ENCODE results near the gene ERC2. TPM values are rescaled to one million over a fixed set of nuclear protein-coding genes. Genes with fewer than 3 reads are reported as not detected.

ERC2 gene
- total and polyA plus RNA-seq, 11 donors, result 0.16 to 3.8 (median 1.6) TPM

- 1 to 4% (median 2%) methylated on average over 18 to 28 of the region's 28 CpGs for WGBS, 4 donors
- H3K9me3 ChIP-seq, result no peaks in the 10 kb centered on the region
- no peaks in the 10 kb centered on the region for H3K36me3 ChIP-seq
- H3K27me3 ChIP-seq, result peaks cover 0 to 52% (median 4%) of the 10 kb centered on the region in 9 donors
- DNase-seq, result no peak
- peak in 3 of 4 donors; percentile 36 to 52 (median 46) for ATAC-seq
- intact Hi-C loops (cut with DNase I), result no loop called here
- H3K4me3 ChIP-seq, result peak overlapping the region; percentile 25 to 68 (median 55)
- H3K4me1 ChIP-seq, result peaks cover 0 to 18% (median 2%) of the 10 kb centered on the region in 12 donors
- TF ChIP-seq POLR2A (IDR thresholded peaks at IDR 0.05), result no peak
- no peak for TF ChIP-seq CTCF (IDR thresholded peaks at IDR 0.05)
- H3K27ac ChIP-seq, result no peak overlapping the region
These were observed 475 bp downstream of the ERC2 start for GRCh38 chr3:56467801-56468183.

GRCh38 chr3:56467108-56467507, 1.2 kb downstream of the ERC2 start:
- H3K27ac ChIP-seq, result no peak overlapping the region
- peaks cover 0 to 18% (median 2%) of the 10 kb centered on the region in 12 donors for H3K4me1 ChIP-seq
- TF ChIP-seq POLR2A (IDR thresholded peaks at IDR 0.05), result no peak
- TF ChIP-seq CTCF (IDR thresholded peaks at IDR 0.05), result no peak
- peaks cover 0 to 52% (median 4%) of the 10 kb centered on the region in 9 donors for H3K27me3 ChIP-seq
- DNase-seq (peak in 4 of 5 donors; percentile 73 to 83 (median 75)), ATAC-seq (peak; percentile 89 to 95 (median 94))
- intact Hi-C loops (cut with DNase I), result no loop called here
- H3K9me3 ChIP-seq, result no peaks in the 10 kb centered on the region
- H3K36me3 ChIP-seq, result no peaks in the 10 kb centered on the region
- H3K4me3 ChIP-seq, result peak overlapping the region; percentile 25 to 68 (median 55)
- WGBS, 4 donors, result 1 to 3% (median 2%) methylated on average over 14 of the region's 14 CpGs

DNA sequence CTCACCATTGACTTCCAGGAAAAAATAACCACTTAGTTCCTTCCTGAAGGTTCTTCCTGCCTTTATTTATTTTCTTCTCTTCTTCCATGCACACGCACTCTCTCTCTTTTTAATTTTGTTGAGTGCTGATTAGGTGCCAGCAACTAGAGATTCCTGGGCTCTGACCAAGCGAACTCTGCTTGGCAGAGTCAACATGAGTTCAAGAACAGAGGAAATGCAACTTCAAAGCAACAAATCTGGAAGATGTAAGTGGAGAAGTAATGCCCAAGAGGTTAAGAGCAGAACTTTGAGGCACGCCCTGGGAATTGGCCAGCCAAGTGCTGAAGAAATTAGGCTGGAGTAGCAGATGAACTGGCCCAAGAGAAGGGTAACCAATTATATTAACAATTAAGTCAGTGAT, 8.5 kb downstream of the ERC2 start:
- ATAC-seq, result no peak
- Histone ChIP-seq H3K9me3 (no peaks in the 10 kb centered on the region), H3K36me3 (no peaks in the 10 kb centered on the region), H3K4me3 (no peak overlapping the region), H3K27ac (no peak overlapping the region), H3K27me3 (peaks cover 0 to 17% (median 0%) of the 10 kb centered on the region in 9 donors), H3K4me1 (peaks cover 0 to 4% (median 0%) of the 10 kb centered on the region in 12 donors)
- WGBS, 4 donors, result 44 to 68% (median 52%) methylated on average over 3 of the region's 3 CpGs
- DNase-seq, result no peak
- intact Hi-C loops (cut with DNase I), result no loop called here
- TF ChIP-seq POLR2A (IDR thresholded peaks at IDR 0.05) (no peak), CTCF (IDR thresholded peaks at IDR 0.05) (no peak)

DNA sequence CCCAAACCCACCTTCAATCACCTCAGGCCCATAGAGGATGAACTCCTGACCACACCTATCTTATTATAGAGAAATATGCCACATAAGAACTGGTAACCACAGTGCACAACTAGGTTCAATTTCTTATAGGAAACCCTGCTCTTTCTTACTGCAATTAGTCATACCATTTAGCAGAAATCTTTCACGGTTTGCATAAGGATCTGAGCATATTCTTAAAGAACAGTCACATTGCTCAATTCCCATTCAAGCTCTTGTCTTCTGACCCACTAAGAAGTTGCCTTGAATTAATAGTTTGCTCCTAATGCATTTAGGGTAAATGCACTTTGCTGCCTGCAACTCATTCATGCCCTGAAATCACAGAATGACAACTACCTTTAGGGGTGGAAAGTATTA, 9.2 kb downstream of the ERC2 start:
- no peak for TF ChIP-seq POLR2A (IDR thresholded peaks at IDR 0.05)
- no peak for TF ChIP-seq CTCF (IDR thresholded peaks at IDR 0.05)
- H3K4me3 ChIP-seq, result no peak overlapping the region
- H3K27ac ChIP-seq, result no peak overlapping the region
- intact Hi-C loops (cut with DNase I), result no loop called here
- H3K27me3 ChIP-seq, result peaks cover 0 to 17% (median 0%) of the 10 kb centered on the region in 9 donors
- 56 to 74% (median 62%) methylated on average over 1 of the region's 1 CpG for WGBS, 4 donors
- H3K9me3 ChIP-seq, result no peaks in the 10 kb centered on the region
- H3K36me3 ChIP-seq, result no peaks in the 10 kb centered on the region
- no peak for DNase-seq
- peaks cover 0 to 4% (median 0%) of the 10 kb centered on the region in 12 donors for H3K4me1 ChIP-seq
- ATAC-seq, result no peak

Measured in heart left ventricle (tissue), 16 donors.